ENCODE results near the gene CAB39. TPM values are rescaled to one million over a fixed set of nuclear protein-coding genes. Genes with fewer than 3 reads are reported as not detected.

Gene CAB39
- total and polyA plus RNA-seq, 2 of the 8 experiments (the other 6 are each of a cell fraction or from before 2014, with no cell fraction given): 16.4 to 50.5 TPM

DNA sequence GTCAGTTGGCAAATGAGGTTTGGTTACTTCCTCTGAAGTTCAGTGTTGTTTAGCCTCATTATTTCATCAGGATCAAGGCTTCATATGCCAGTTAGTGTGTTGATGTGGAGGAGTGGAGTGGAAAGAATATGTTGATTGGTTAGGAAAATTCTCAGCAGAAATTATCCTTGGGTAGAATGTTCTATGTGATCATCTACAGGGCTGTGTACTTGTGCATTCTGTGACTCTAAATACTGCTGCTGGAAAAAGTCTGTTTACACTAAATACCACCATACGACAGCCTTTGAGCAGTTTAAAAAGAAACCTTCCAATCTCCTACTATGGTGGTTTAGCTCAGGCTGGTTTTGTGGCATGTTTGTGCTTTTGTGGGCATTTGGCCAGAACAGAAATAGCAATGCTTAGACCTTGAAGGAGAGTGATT lies 25.8 kb downstream of the CAB39 start (continued):
- TF ChIP-seq, protein P1, sequence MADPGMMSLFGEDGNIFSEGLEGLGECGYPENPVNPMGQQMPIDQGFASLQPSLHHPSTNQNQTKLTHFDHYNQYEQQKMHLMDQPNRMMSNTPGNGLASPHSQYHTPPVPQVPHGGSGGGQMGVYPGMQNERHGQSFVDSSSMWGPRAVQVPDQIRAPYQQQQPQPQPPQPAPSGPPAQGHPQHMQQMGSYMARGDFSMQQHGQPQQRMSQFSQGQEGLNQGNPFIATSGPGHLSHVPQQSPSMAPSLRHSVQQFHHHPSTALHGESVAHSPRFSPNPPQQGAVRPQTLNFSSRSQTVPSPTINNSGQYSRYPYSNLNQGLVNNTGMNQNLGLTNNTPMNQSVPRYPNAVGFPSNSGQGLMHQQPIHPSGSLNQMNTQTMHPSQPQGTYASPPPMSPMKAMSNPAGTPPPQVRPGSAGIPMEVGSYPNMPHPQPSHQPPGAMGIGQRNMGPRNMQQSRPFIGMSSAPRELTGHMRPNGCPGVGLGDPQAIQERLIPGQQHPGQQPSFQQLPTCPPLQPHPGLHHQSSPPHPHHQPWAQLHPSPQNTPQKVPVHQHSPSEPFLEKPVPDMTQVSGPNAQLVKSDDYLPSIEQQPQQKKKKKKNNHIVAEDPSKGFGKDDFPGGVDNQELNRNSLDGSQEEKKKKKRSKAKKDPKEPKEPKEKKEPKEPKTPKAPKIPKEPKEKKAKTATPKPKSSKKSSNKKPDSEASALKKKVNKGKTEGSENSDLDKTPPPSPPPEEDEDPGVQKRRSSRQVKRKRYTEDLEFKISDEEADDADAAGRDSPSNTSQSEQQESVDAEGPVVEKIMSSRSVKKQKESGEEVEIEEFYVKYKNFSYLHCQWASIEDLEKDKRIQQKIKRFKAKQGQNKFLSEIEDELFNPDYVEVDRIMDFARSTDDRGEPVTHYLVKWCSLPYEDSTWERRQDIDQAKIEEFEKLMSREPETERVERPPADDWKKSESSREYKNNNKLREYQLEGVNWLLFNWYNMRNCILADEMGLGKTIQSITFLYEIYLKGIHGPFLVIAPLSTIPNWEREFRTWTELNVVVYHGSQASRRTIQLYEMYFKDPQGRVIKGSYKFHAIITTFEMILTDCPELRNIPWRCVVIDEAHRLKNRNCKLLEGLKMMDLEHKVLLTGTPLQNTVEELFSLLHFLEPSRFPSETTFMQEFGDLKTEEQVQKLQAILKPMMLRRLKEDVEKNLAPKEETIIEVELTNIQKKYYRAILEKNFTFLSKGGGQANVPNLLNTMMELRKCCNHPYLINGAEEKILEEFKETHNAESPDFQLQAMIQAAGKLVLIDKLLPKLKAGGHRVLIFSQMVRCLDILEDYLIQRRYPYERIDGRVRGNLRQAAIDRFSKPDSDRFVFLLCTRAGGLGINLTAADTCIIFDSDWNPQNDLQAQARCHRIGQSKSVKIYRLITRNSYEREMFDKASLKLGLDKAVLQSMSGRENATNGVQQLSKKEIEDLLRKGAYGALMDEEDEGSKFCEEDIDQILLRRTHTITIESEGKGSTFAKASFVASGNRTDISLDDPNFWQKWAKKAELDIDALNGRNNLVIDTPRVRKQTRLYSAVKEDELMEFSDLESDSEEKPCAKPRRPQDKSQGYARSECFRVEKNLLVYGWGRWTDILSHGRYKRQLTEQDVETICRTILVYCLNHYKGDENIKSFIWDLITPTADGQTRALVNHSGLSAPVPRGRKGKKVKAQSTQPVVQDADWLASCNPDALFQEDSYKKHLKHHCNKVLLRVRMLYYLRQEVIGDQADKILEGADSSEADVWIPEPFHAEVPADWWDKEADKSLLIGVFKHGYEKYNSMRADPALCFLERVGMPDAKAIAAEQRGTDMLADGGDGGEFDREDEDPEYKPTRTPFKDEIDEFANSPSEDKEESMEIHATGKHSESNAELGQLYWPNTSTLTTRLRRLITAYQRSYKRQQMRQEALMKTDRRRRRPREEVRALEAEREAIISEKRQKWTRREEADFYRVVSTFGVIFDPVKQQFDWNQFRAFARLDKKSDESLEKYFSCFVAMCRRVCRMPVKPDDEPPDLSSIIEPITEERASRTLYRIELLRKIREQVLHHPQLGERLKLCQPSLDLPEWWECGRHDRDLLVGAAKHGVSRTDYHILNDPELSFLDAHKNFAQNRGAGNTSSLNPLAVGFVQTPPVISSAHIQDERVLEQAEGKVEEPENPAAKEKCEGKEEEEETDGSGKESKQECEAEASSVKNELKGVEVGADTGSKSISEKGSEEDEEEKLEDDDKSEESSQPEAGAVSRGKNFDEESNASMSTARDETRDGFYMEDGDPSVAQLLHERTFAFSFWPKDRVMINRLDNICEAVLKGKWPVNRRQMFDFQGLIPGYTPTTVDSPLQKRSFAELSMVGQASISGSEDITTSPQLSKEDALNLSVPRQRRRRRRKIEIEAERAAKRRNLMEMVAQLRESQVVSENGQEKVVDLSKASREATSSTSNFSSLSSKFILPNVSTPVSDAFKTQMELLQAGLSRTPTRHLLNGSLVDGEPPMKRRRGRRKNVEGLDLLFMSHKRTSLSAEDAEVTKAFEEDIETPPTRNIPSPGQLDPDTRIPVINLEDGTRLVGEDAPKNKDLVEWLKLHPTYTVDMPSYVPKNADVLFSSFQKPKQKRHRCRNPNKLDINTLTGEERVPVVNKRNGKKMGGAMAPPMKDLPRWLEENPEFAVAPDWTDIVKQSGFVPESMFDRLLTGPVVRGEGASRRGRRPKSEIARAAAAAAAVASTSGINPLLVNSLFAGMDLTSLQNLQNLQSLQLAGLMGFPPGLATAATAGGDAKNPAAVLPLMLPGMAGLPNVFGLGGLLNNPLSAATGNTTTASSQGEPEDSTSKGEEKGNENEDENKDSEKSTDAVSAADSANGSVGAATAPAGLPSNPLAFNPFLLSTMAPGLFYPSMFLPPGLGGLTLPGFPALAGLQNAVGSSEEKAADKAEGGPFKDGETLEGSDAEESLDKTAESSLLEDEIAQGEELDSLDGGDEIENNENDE (IDR thresholded peaks at IDR 0.05; ENCODE audit: insufficient replicate concordance, low read length): no peak
- TF ChIP-seq PHF8 (conservative IDR thresholded peaks at IDR 0.05; ENCODE audit: low read depth, low read length) (no peak), SP2 (IDR thresholded peaks at IDR 0.05; ENCODE audit: low read length) (no peak)

All from H1 (cell line).